Measurements from ENCODE around the gene SELENOO.

The SELENOO gene

GRCh38 chr22:50261615-50262459, 61.0 kb downstream of the SELENOO start, which contains the start of gene MAPK12:
MAPK12 (minus strand) TSS chr22:50261683; CDS start chr22:50261509, 174 bp downstream.
- DNase-seq (ENCODE audit: insufficient read length, low spot score): no peak
- FAIRE-seq: no peak
- TF ChIP-seq CTCF (IDR thresholded peaks at IDR 0.05; ENCODE audit: insufficient read depth, missing control alignments): no peak

- FAIRE-seq (no peak), DNase-seq (ENCODE audit: insufficient read length, low spot score) (no peak)
- no peak for TF ChIP-seq CTCF (IDR thresholded peaks at IDR 0.05; ENCODE audit: insufficient read depth, missing control alignments)
These were observed 61.7 kb downstream of the SELENOO start for GRCh38 chr22:50262460-50262911.

GRCh38 chr22:50262973-50263617, 62.3 kb downstream of the SELENOO start:
- no peak for TF ChIP-seq CTCF (IDR thresholded peaks at IDR 0.05; ENCODE audit: insufficient read depth, missing control alignments)
- FAIRE-seq: no peak
- DNase-seq (ENCODE audit: insufficient read length, low spot score): no peak

- FAIRE-seq (no peak), DNase-seq (ENCODE audit: insufficient read length, low spot score) (no peak)
- no peak for TF ChIP-seq CTCF (IDR thresholded peaks at IDR 0.05; ENCODE audit: insufficient read depth, missing control alignments)
These were observed 63.4 kb downstream of the SELENOO start for GRCh38 chr22:50264104-50264745.

GRCh38 chr22:50264946-50265669, 64.3 kb downstream of the SELENOO start:
- no peak for FAIRE-seq
- TF ChIP-seq CTCF (IDR thresholded peaks at IDR 0.05; ENCODE audit: insufficient read depth, missing control alignments): no peak
- no peak for DNase-seq (ENCODE audit: insufficient read length, low spot score)

GRCh38 chr22:50266994-50267393, 66.2 kb downstream of the SELENOO start:
- FAIRE-seq (no peak), DNase-seq (ENCODE audit: insufficient read length, low spot score) (no peak)
- TF ChIP-seq CTCF (IDR thresholded peaks at IDR 0.05; ENCODE audit: insufficient read depth, missing control alignments): no peak

All from D721Med (cell line).